DMS79 treated with DMSO at 0.1 percent for 48 hours (cell line): ENCODE data around the gene SLC25A10.
A peak's percentile ranks its signal among the peaks of the same experiment; 100 is the strongest.

Source experiments
- DNase-seq: peaks from one replicate; lab custom pipeline; 2025; lab: John Stamatoyannopoulos, UW

SLC25A10 gene

GRCh38 chr17:81706232-81706611 is 5.9 kb upstream of the SLC25A10 start:
- no peak for DNase-seq

GRCh38 chr17:81706757-81707624 is 5.1 kb upstream of the SLC25A10 start:
- no peak for DNase-seq

- no peak for DNase-seq
Measured at GRCh38 chr17:81707725-81708646, 4.1 kb upstream of the SLC25A10 start.

- DNase-seq, result no peak
Measured at GRCh38 chr17:81708739-81709185, 3.3 kb upstream of the SLC25A10 start.

GRCh38 chr17:81710514-81711308 is 1.4 kb upstream of the SLC25A10 start:
- DNase-seq, result peak; percentile 5

GRCh38 chr17:81712468-81713003 is 452 bp downstream of the SLC25A10 start:
- peak; percentile 1 for DNase-seq

- DNase-seq, result no peak
Measured at GRCh38 chr17:81713004-81713555, 996 bp downstream of the SLC25A10 start.

- DNase-seq, result no peak
Measured at GRCh38 chr17:81713556-81714411, 1.7 kb downstream of the SLC25A10 start.

GRCh38 chr17:81714412-81715106 is 2.5 kb downstream of the SLC25A10 start:
- DNase-seq, result no peak

- no peak for DNase-seq
Measured at GRCh38 chr17:81715107-81715871, 3.2 kb downstream of the SLC25A10 start.

GRCh38 chr17:81715872-81716673 is 4.0 kb downstream of the SLC25A10 start:
- DNase-seq, result no peak

- no peak for DNase-seq
Measured at GRCh38 chr17:81716674-81716996, 4.6 kb downstream of the SLC25A10 start.

GRCh38 chr17:81717049-81717765 is 5.1 kb downstream of the SLC25A10 start:
- DNase-seq, result no peak

GRCh38 chr17:81717766-81718089 is 5.6 kb downstream of the SLC25A10 start:
- DNase-seq, result no peak

- no peak for DNase-seq
Measured at GRCh38 chr17:81719410-81720266, 7.6 kb downstream of the SLC25A10 start.

- no peak for DNase-seq
Measured at GRCh38 chr17:81720267-81721071, 8.4 kb downstream of the SLC25A10 start.
